IMR-90 (cell line): ENCODE data around the gene TBCD. TPM values are rescaled to one million over a fixed set of nuclear protein-coding genes. Genes with fewer than 3 reads are reported as not detected.

Experiments used
- ATAC-seq: fragments of 200-7000 bp; cut with Tn5 transposase; 2 replicates; pipeline ENCODE4 v1.9.1; 2020; ENCODE audit warnings: low read depth, mild to moderate bottlenecking, moderate library complexity
- BruUV-seq: library from RNA; stranded (reverse); fragments of 400-500 nt; replicated peaks from 2 replicates; lab custom pipeline; 2021; lab: Mats Ljungman, UMichigan
- CTCF ChIA-PET: fragments of 300-600 bp; formaldehyde crosslinking; extraction: SDS; loops from one replicate; lab custom pipeline; 2021; ENCODE audit warnings: antibody characterized with exemption; lab: Yijun Ruan, JAX
- POLR2A ChIA-PET: fragments of 300-600 bp; sonication (Branson Sonifier 250); formaldehyde crosslinking; loops from one replicate; lab custom pipeline; 2022; ENCODE audit warnings: antibody characterized with exemption; ENCODE audit not compliant: unreplicated experiment; lab: Charles Lee
- DNase-seq: peaks from one replicate; pipeline ENCODE4 v3.0.0; 2013
- H2AFZ ChIP-seq: replicated peaks from 2 replicates; pipeline ENCODE3; 2013; ENCODE audit warnings: low read length, mild to moderate bottlenecking; ENCODE audit not compliant: poor library complexity
- H2AK5ac ChIP-seq: 2 replicates; pipeline ENCODE4 v1.6.1; 2013; ENCODE audit warnings: low read depth, low read length, inconsistent platforms
- H2AK9ac ChIP-seq: replicated peaks from 2 replicates; pipeline ENCODE3; 2013; ENCODE audit warnings: mild to moderate bottlenecking, low read depth, low read length, moderate library complexity; ENCODE audit not compliant: poor library complexity
- H2BK120ac ChIP-seq: 2 replicates; pipeline ENCODE4 v1.6.1; 2013; ENCODE audit warnings: low read depth, low read length, inconsistent platforms
- H2BK15ac ChIP-seq: 3 replicates; pipeline ENCODE4 v1.6.1; 2013; ENCODE audit warnings: low read depth, low read length, inconsistent platforms
- H2BK20ac ChIP-seq: 2 replicates; pipeline ENCODE4 v1.6.1; 2013; ENCODE audit warnings: low read depth, mild to moderate bottlenecking, inconsistent platforms, low read length, moderate library complexity
- H2BK5ac ChIP-seq: 2 replicates; pipeline ENCODE4 v1.6.1; 2013; ENCODE audit warnings: mild to moderate bottlenecking, low read depth, low read length, inconsistent platforms; ENCODE audit not compliant: poor library complexity, severe bottlenecking
- H3K14ac ChIP-seq: replicated peaks from 2 replicates; pipeline ENCODE4 v1.6.1; 2013; ENCODE audit warnings: low read depth, low read length, inconsistent platforms
- H3K18ac ChIP-seq: 2 replicates; pipeline ENCODE4 v1.6.1; 2013; ENCODE audit warnings: low read depth, low read length, control low read depth
- H3K23ac ChIP-seq: 2 replicates; pipeline ENCODE4 v1.6.1; 2013; ENCODE audit warnings: low read depth, low read length, inconsistent platforms
- H3K27ac ChIP-seq: 2 replicates; pipeline ENCODE4 v1.5.1; 2013; ENCODE audit warnings: mild to moderate bottlenecking, control low read depth, low read length; ENCODE audit not compliant: insufficient read depth
- H3K27me3 ChIP-seq: 2 replicates; pipeline ENCODE4 v1.6.1; 2013; ENCODE audit warnings: low read length; ENCODE audit not compliant: control insufficient read depth, insufficient read depth
- H3K36me3 ChIP-seq: 2 replicates; pipeline ENCODE4 v1.6.1; 2013; ENCODE audit warnings: low read length, mixed read lengths; ENCODE audit not compliant: control insufficient read depth, insufficient read depth
- H3K4ac ChIP-seq: 2 replicates; pipeline ENCODE4 v1.6.1; 2013; ENCODE audit warnings: low read depth, low read length, inconsistent platforms
- H3K4me1 ChIP-seq: 2 replicates; pipeline ENCODE4 v1.6.1; 2013; ENCODE audit warnings: low read length, mixed read lengths; ENCODE audit not compliant: control insufficient read depth, insufficient read depth
- H3K4me2 ChIP-seq: 2 replicates; pipeline ENCODE4 v1.6.1; 2013; ENCODE audit warnings: low read depth, mild to moderate bottlenecking, control low read depth, low read length, moderate library complexity
- H3K4me3 ChIP-seq: 2 replicates; pipeline ENCODE4 v1.5.1; 2013; ENCODE audit warnings: low read depth, mild to moderate bottlenecking, control low read depth, low read length, moderate library complexity; ENCODE audit not compliant: insufficient read depth
- H3K56ac ChIP-seq: 2 replicates; pipeline ENCODE4 v1.6.1; 2013; ENCODE audit warnings: low read length, inconsistent platforms; ENCODE audit not compliant: insufficient read depth; ENCODE audit errors: extremely low read depth
- H3K79me1 ChIP-seq, 2 experiments: 2 replicates each; pipeline ENCODE4 v1.6.1; 2013; ENCODE audit warnings: low read length in 2 of 2, inconsistent platforms in 1 of 2, low read depth in 1 of 2
- H3K9ac ChIP-seq: 2 replicates; pipeline ENCODE4 v1.6.1; 2013; ENCODE audit warnings: low read depth, low read length, control low read depth
- H3K9me1 ChIP-seq: 2 replicates; pipeline ENCODE4 v1.6.1; 2013; ENCODE audit warnings: low read length, inconsistent platforms; ENCODE audit not compliant: insufficient read depth
- H3K9me3 ChIP-seq: 2 replicates; pipeline ENCODE4 v1.6.1; 2013; ENCODE audit warnings: low read length; ENCODE audit not compliant: control insufficient read depth, insufficient read depth
- H4K20me1 ChIP-seq: 2 replicates; pipeline ENCODE4 v1.6.1; 2013; ENCODE audit warnings: low read length, inconsistent platforms; ENCODE audit not compliant: insufficient read depth
- H4K5ac ChIP-seq: 2 replicates; pipeline ENCODE4 v1.6.1; 2013; ENCODE audit warnings: mild to moderate bottlenecking, low read depth, low read length, control low read depth
- H4K8ac ChIP-seq, 2 experiments: 2 replicates each; pipeline ENCODE4 v1.6.1; 2013; ENCODE audit warnings: low read depth in 2 of 2, low read length in 2 of 2, control low read depth in 1 of 2, inconsistent platforms in 1 of 2
- H4K91ac ChIP-seq: 2 replicates; pipeline ENCODE4 v1.6.1; 2013; ENCODE audit warnings: low read depth, low read length, inconsistent platforms; ENCODE audit not compliant: insufficient read depth
- CHD1 ChIP-seq: IDR thresholded peaks from 2 replicates; pipeline ENCODE4 v1.6.1; 2012; ENCODE audit warnings: low read depth, low read length, improper control_type of control experiment
- ELK1 ChIP-seq: fragments of 150-350 bp; IDR thresholded peaks from 2 replicates; pipeline ENCODE4 v1.6.1; 2016; ENCODE audit warnings: low read depth, mild to moderate bottlenecking, low read length, moderate library complexity, borderline replicate concordance
- FOS ChIP-seq: fragments of 150-350 bp; IDR thresholded peaks from 2 replicates; pipeline ENCODE4 v1.6.1; 2016; ENCODE audit warnings: low read depth, low read length
- NFE2L2 ChIP-seq: fragments of 150-350 bp; IDR thresholded peaks from 2 replicates; pipeline ENCODE4 v1.6.1; 2016; ENCODE audit warnings: low read depth, mild to moderate bottlenecking, low read length
- RAD21 ChIP-seq: IDR thresholded peaks from 2 replicates; pipeline ENCODE4 v1.6.1; 2012; ENCODE audit warnings: low read length, improper control_type of control experiment
- RCOR1 ChIP-seq: IDR thresholded peaks from 2 replicates; pipeline ENCODE4 v1.6.1; 2012; ENCODE audit warnings: mild to moderate bottlenecking, low read length, improper control_type of control experiment; ENCODE audit not compliant: insufficient replicate concordance
- USF2 ChIP-seq: fragments of 150-350 bp; IDR thresholded peaks from 2 replicates; pipeline ENCODE4 v1.6.1; 2017; ENCODE audit warnings: mild to moderate bottlenecking, antibody characterized with exemption, low read length, low read depth
- WGBS, 2 experiments: methylation state at CpG; one replicate each; pipeline versions ENCODE4 v1.1.5 to v1.1.7; 2013; ENCODE audit warnings: missing lambda C conversion rate in 2 of 2; ENCODE audit not compliant: insufficient read length in 1 of 2; ENCODE audit errors: extremely low coverage in 2 of 2; 5-methylcytosine and 5-hydroxymethylcytosine counted together
- dilution Hi-C: fragments of 300-500 bp; cut with HindIII; formaldehyde crosslinking; loops from one replicate; pipeline ENCODE4 v1.14.3; 2018; ENCODE audit warnings: low sequenced_read_pairs; ENCODE audit not compliant: unreplicated experiment
- in situ Hi-C: fragments of 300-500 bp; cut with MboI; formaldehyde crosslinking; loops from 3 replicates; pipeline ENCODE4 v1.14.3; 2019; ENCODE audit warnings: low sequenced_read_pairs, inconsistent platforms, mixed read lengths
- intact Hi-C: fragments of 100-400 bp; cut with micrococcal nuclease; formaldehyde crosslinking; loops from 2 replicates; pipeline ENCODE4 v1.10.0; 2022
- polyA plus RNA-seq, 3 experiments: library from polyadenylated mRNA; depleted of rRNA; stranded (reverse); fragments of >200 nt; gene quantifications; 2 replicates each; pipeline ENCODE4 v1.2.3, GENCODE V29; 2012; ENCODE audit warnings: low replicate concordance in 1 of 3
- total RNA-seq: library from RNA; depleted of rRNA; stranded (reverse); fragments of >200 nt; gene quantifications from 2 replicates; pipeline ENCODE4 v1.2.3, GENCODE V29; 2012

Gene TBCD
- total and polyA plus RNA-seq, 2 of the 4 experiments (the other 2 are of a cell fraction), result 21.9 to 54.5 TPM

- ATAC-seq, result peak; percentile 29
Observed at GRCh38 chr17:82893779-82894178, 141.9 kb downstream of the TBCD start.

More at GRCh38 chr17:82893779-82894178, 141.9 kb downstream of the TBCD start:
- H2BK120ac ChIP-seq, result no peak overlapping the region
- H3K4ac ChIP-seq, result no peak overlapping the region
- H2BK5ac ChIP-seq, result no peak overlapping the region
- CTCF ChIA-PET, result no interaction called here
- WGBS, 2 experiments, result 100% methylated on average over 1 of the region's 10 CpGs; no CpG with 5 or more reads in 1 of the 2 experiments
- H3K14ac ChIP-seq, result 0 out of 2 replicates have a peak overlapping the region, but pooled peaks have one; percentile 6
- peaks cover 0 to 9% of the 10 kb centered on the region in 2 experiments; a peak in 2 of 4 replicates for H3K79me1 ChIP-seq
- H3K4me3 ChIP-seq, result no peak overlapping the region
- H4K8ac ChIP-seq, result no peak overlapping the region
- peaks cover 5% of the 10 kb centered on the region; the same call in 1 of the 2 replicates for H3K9me1 ChIP-seq
- H4K91ac ChIP-seq, result no peak overlapping the region
- peaks cover 7% of the 10 kb centered on the region for H3K4me1 ChIP-seq
- H4K5ac ChIP-seq, result no peak overlapping the region
- peak; percentile 8 for DNase-seq
- dilution Hi-C loops, result no loop called here
- H3K27ac ChIP-seq, result no peak overlapping the region
- TF ChIP-seq RAD21 (no peak), NFE2L2 (no peak), RCOR1 (no peak), CHD1 (no peak), USF2 (no peak), ELK1 (no peak), FOS (no peak)
- H4K20me1 ChIP-seq, result no peaks in the 10 kb centered on the region
- peaks cover 8% of the 10 kb centered on the region; the same call in 1 of the 2 replicates for H3K36me3 ChIP-seq
- peak overlapping the region; percentile 26 for H2AFZ ChIP-seq
- H2BK20ac ChIP-seq, result no peak overlapping the region
- peak overlapping the region; percentile 52; the same call in 1 of the 2 replicates for H3K23ac ChIP-seq
- H3K27me3 ChIP-seq, result no peaks in the 10 kb centered on the region
- in situ Hi-C loops, result no loop called here
- no peak overlapping the region for H3K56ac ChIP-seq
- POLR2A ChIA-PET, result no interaction called here
- H2AK5ac ChIP-seq, result no peak overlapping the region
- H2BK15ac ChIP-seq, result no peak overlapping the region
- intact Hi-C loops, result no loop called here
- no peak overlapping the region for H3K18ac ChIP-seq
- no peak overlapping the region for H3K9ac ChIP-seq
- H3K4me2 ChIP-seq, result no peak overlapping the region; the same call in 1 of the 2 replicates
- no peak overlapping the region for H2AK9ac ChIP-seq
- no peaks in the 10 kb centered on the region for H3K9me3 ChIP-seq
- BruUV-seq, result no TSS peak
